Measurements from ENCODE around the gene DGAT2. TPM values are rescaled to one million over a fixed set of nuclear protein-coding genes. Genes with fewer than 3 reads are reported as not detected.

Gene DGAT2
- total and polyA plus RNA-seq, 4 donors, result 4.2 to 54.0 (median 8.4) TPM

DNA sequence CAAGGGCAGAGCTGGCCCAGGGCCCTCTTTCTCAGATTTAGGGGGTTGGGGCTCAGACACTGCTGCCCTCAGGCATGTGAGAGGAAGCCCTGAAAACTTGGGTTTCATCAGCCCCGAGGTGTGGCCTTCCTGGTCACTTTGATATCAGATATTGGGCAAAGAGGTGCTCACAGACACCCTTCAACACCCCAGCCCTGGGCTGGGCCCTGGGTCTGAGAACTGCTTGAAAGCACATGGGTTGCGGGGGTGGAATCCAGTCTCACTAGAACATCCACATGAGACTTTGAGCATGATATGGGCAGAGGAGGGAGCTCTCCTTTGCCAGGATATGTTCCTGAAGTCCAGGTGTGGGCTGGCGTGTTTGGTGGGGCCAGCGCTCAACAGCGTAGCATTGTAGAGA lies 10.4 kb downstream of the DGAT2 start:
- Histone ChIP-seq H3K9ac (ENCODE audit: insufficient read depth in 1 of 2, low read length in 2 of 2) (no peak overlapping the region), H3K27me3 (ENCODE audit: control insufficient read depth in 3 of 3, insufficient read depth in 3 of 3, low read length in 2 of 3) (peaks cover 0 to 4% (median 0%) of the 10 kb centered on the region in 3 donors), H3K4me3 (no peak overlapping the region), H3K27ac (ENCODE audit: low read depth in 1 of 2, low read length in 1 of 2) (no peak overlapping the region), H3K9me3 (ENCODE audit: control insufficient read depth in 4 of 4, insufficient read depth in 3 of 4, low read length in 3 of 4) (no peaks in the 10 kb centered on the region), H3K36me3 (ENCODE audit: control insufficient read depth in 4 of 4, insufficient read depth in 4 of 4, low read length in 4 of 4) (no peaks in the 10 kb centered on the region), H3K4me1 (ENCODE audit: control insufficient read depth in 5 of 5, insufficient read depth in 5 of 5, low read length in 5 of 5) (no peaks in the 10 kb centered on the region)
- DNase-seq (no peak), ATAC-seq (ENCODE audit: insufficient read depth, low FRiP score) (no peak)
- WGBS, 2 donors, result 87 to 89% methylated on average over 5 of the region's 5 CpGs
- TF ChIP-seq, protein P1, sequence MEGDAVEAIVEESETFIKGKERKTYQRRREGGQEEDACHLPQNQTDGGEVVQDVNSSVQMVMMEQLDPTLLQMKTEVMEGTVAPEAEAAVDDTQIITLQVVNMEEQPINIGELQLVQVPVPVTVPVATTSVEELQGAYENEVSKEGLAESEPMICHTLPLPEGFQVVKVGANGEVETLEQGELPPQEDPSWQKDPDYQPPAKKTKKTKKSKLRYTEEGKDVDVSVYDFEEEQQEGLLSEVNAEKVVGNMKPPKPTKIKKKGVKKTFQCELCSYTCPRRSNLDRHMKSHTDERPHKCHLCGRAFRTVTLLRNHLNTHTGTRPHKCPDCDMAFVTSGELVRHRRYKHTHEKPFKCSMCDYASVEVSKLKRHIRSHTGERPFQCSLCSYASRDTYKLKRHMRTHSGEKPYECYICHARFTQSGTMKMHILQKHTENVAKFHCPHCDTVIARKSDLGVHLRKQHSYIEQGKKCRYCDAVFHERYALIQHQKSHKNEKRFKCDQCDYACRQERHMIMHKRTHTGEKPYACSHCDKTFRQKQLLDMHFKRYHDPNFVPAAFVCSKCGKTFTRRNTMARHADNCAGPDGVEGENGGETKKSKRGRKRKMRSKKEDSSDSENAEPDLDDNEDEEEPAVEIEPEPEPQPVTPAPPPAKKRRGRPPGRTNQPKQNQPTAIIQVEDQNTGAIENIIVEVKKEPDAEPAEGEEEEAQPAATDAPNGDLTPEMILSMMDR (IDR thresholded peaks at IDR 0.05; ENCODE audit: control extremely low read depth, extremely low read depth), result no peak

- DNase-seq (no peak), ATAC-seq (ENCODE audit: insufficient read depth, low FRiP score) (no peak)
- H3K4me1 ChIP-seq (ENCODE audit: control insufficient read depth in 5 of 5, insufficient read depth in 5 of 5, low read length in 5 of 5), result no peaks in the 10 kb centered on the region
- no peak overlapping the region for H3K9ac ChIP-seq (ENCODE audit: insufficient read depth in 1 of 2, low read length in 2 of 2)
- no peak overlapping the region for H3K27ac ChIP-seq (ENCODE audit: low read depth in 1 of 2, low read length in 1 of 2)
- no peaks in the 10 kb centered on the region for H3K9me3 ChIP-seq (ENCODE audit: control insufficient read depth in 4 of 4, insufficient read depth in 3 of 4, low read length in 3 of 4)
- 63 to 67% methylated on average over 2 of the region's 2 CpGs for WGBS, 2 donors
- TF ChIP-seq, protein P1 (IDR thresholded peaks at IDR 0.05; ENCODE audit: control extremely low read depth, extremely low read depth), result no peak
- H3K36me3 ChIP-seq (ENCODE audit: control insufficient read depth in 4 of 4, insufficient read depth in 4 of 4, low read length in 4 of 4), result no peaks in the 10 kb centered on the region
- H3K4me3 ChIP-seq, result no peak overlapping the region
- H3K27me3 ChIP-seq (ENCODE audit: control insufficient read depth in 3 of 3, insufficient read depth in 3 of 3, low read length in 2 of 3), result peaks cover 0 to 4% (median 0%) of the 10 kb centered on the region in 3 donors
Measured at GRCh38 chr11:75779960-75780359, 11.4 kb downstream of the DGAT2 start.

GRCh38 chr11:75780888-75781287 lies 12.3 kb downstream of the DGAT2 start:
- WGBS, 2 donors, result 94 to 99% methylated on average over 3 of the region's 3 CpGs
- no peak for DNase-seq

More at GRCh38 chr11:75780888-75781287, 12.3 kb downstream of the DGAT2 start:
- TF ChIP-seq, protein P1 (IDR thresholded peaks at IDR 0.05; ENCODE audit: control extremely low read depth, extremely low read depth), result no peak
- Histone ChIP-seq H3K9me3 (ENCODE audit: control insufficient read depth in 4 of 4, insufficient read depth in 3 of 4, low read length in 3 of 4) (no peaks in the 10 kb centered on the region), H3K4me3 (no peak overlapping the region), H3K9ac (ENCODE audit: insufficient read depth in 1 of 2, low read length in 2 of 2) (no peak overlapping the region), H3K4me1 (ENCODE audit: control insufficient read depth in 5 of 5, insufficient read depth in 5 of 5, low read length in 5 of 5) (no peaks in the 10 kb centered on the region), H3K27ac (ENCODE audit: low read depth in 1 of 2, low read length in 1 of 2) (no peak overlapping the region), H3K36me3 (ENCODE audit: control insufficient read depth in 4 of 4, insufficient read depth in 4 of 4, low read length in 4 of 4) (no peaks in the 10 kb centered on the region), H3K27me3 (ENCODE audit: control insufficient read depth in 3 of 3, insufficient read depth in 3 of 3, low read length in 2 of 3) (peaks cover 0 to 4% (median 0%) of the 10 kb centered on the region in 3 donors)
- ATAC-seq (ENCODE audit: insufficient read depth, low FRiP score), result no peak

All from lung (tissue), 12 donors.